T-cell (primary cell): Measurements from ENCODE around the gene DLGAP5. TPM values are rescaled to one million over a fixed set of nuclear protein-coding genes. Genes with fewer than 3 reads are reported as not detected.

Source experiments
- ATAC-seq, 4 experiments: fragments of 200-7000 bp in 3 of 4; fragments of 150-1000 bp in 1 of 4; cut with Tn5 transposase; replicated peaks in 1 of 4; 1 replicate in 3 of 4; 2 replicates in 1 of 4; pipeline ENCODE4 v1.10.0; 2021; ENCODE audit warnings: moderate library complexity in 3 of 4, mild to moderate bottlenecking in 2 of 4, moderate number of reproducible peaks in 1 of 4
- CTCF ChIA-PET, 2 donors: fragments of 300-600 bp; sonication (Branson Sonifier 250); formaldehyde crosslinking; loops; one replicate each; lab custom pipeline; 2022; ENCODE audit warnings: antibody characterized with exemption in 2 of 2; lab: Charles Lee
- POLR2A ChIA-PET, 2 donors: fragments of 300-600 bp; sonication (Branson Sonifier 250); formaldehyde crosslinking; loops; one replicate each; lab custom pipeline; 2022; ENCODE audit warnings: antibody characterized with exemption in 2 of 2; lab: Charles Lee
- DNase-seq, 35 experiments: peaks; one replicate each; pipeline versions ENCODE4 v3.0.0 to v3.0.0-alpha.2; 2013 to 2023
- H3K27ac ChIP-seq: one replicate; pipeline ENCODE4 v1.5.1; 2013; ENCODE audit warnings: low read length
- H3K27me3 ChIP-seq, 2 experiments: replicated peaks in 1 of 2; 1 replicate in 1 of 2; 2 replicates in 1 of 2; pipeline versions ENCODE4 v1.6.1 to v1.7.0; 2013; ENCODE audit warnings: low read length in 1 of 2, mixed read lengths in 1 of 2; ENCODE audit not compliant: control insufficient read depth in 2 of 2, insufficient read depth in 2 of 2; ENCODE audit errors: extremely low read depth in 1 of 2
- H3K36me3 ChIP-seq, 2 donors: 1 replicate in 1 of 2; 2 replicates in 1 of 2; pipeline versions ENCODE4 v1.6.1 to v1.7.0; 2013; ENCODE audit warnings: low read length in 1 of 2; ENCODE audit not compliant: control insufficient read depth in 2 of 2, insufficient read depth in 1 of 2; ENCODE audit errors: extremely low read depth in 1 of 2
- H3K4me1 ChIP-seq, 2 experiments: 1 replicate in 1 of 2; 2 replicates in 1 of 2; pipeline versions ENCODE4 v1.6.1 to v1.7.0; 2013; ENCODE audit warnings: low read length in 2 of 2, mixed read lengths in 1 of 2; ENCODE audit not compliant: insufficient read depth in 2 of 2, control insufficient read depth in 1 of 2; ENCODE audit errors: extremely low read depth in 1 of 2
- H3K4me3 ChIP-seq, 2 donors: 1 replicate in 1 of 2; 2 replicates in 1 of 2; pipeline versions ENCODE4 v1.5.1 to v1.7.0; 2013; ENCODE audit warnings: mild to moderate bottlenecking in 2 of 2, low read length in 1 of 2, moderate library complexity in 1 of 2; ENCODE audit not compliant: control insufficient read depth in 1 of 2; ENCODE audit errors: extremely low read depth in 1 of 2
- H3K9me3 ChIP-seq: 2 replicates; pipeline ENCODE4 v1.7.0; 2013
- H3K27ac Mint-ChIP-seq, 2 donors: one replicate each; pipeline ENCODE4 v1.8.0; 2020 to 2021; ENCODE audit warnings: mild to moderate bottlenecking in 2 of 2, mixed read lengths in 2 of 2
- H3K27me3 Mint-ChIP-seq, 2 donors: one replicate each; pipeline ENCODE4 v1.8.0; 2021 to 2022; ENCODE audit warnings: mixed read lengths in 2 of 2
- H3K36me3 Mint-ChIP-seq: one replicate; pipeline ENCODE4 v1.8.0; 2021; ENCODE audit warnings: mixed read lengths
- H3K4me1 Mint-ChIP-seq, 3 donors: one replicate each; pipeline ENCODE4 v1.8.0; 2020 to 2022; ENCODE audit warnings: mixed read lengths in 3 of 3, mild to moderate bottlenecking in 1 of 3
- H3K4me3 Mint-ChIP-seq, 3 donors: one replicate each; pipeline ENCODE4 v1.8.0; 2020 to 2022; ENCODE audit warnings: mild to moderate bottlenecking in 3 of 3, mixed read lengths in 3 of 3, moderate library complexity in 3 of 3
- H3K9me3 Mint-ChIP-seq, 3 donors: one replicate each; pipeline ENCODE4 v1.8.0; 2020 to 2022; ENCODE audit warnings: mixed read lengths in 3 of 3
- WGBS: methylation state at CpG from one replicate; pipeline ENCODE4 v1.1.5; 2013; ENCODE audit warnings: missing lambda C conversion rate; ENCODE audit not compliant: insufficient coverage; 5-methylcytosine and 5-hydroxymethylcytosine counted together
- total RNA-seq, 35 experiments: library from RNA in 6 of 35; stranded (reverse) in 6 of 35; fragments of 120-200 nt in 1 of 35; gene quantifications; one replicate each; pipeline versions ENCODE4 v1.2.1 to v1.2.4 and lab custom pipeline; 2013 to 2026

Gene DLGAP5
- total RNA-seq, 5 donors from 2014 or later (not counting 1 experiment from before 2014, with no cell fraction given), result 0.41 to 1.3 (median 0.73) TPM

DNA sequence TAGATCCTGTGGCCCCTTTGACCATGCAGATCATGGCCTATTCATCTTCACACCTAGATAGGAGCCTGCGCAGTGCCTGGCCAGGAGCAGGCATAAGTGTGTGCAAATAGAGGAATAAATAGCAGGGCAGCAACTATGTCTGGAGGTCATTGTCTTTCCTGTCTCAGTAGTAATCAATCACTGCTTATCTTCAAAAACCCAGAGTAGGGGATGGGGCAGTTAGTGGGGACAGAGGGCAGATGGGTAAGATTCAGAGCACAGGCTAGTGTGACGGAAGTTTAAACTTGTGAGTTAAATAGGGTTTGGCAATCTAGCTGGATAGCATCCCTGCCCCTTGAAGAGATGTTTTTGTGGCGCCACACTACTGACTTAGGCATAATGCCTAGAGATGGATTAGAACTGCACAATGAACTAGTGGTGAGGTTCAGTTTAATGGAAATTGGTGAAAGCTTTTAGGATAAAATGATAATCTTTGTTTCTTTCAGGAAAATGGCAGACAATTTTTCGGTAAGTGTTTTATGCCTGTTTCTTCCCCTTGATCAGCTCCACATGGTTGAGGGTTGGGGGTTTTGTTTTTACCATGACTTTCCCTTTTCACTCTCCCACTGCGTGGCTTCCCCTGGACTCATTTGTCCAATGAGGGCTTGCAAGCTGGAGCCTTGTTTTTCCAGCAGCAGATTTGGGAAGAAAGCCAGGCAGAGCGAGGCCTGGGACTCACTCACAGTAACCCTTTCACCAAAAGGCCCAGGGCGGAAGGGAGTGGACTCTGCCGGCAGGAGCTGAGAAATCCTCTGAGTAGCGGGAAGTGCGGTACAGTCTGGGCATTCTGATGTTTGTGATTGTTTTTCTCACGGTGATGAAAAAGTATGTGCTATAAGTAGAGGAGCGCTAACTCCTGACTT lies 54.2 kb downstream of the DLGAP5 start:
- Histone ChIP-seq H3K4me3 (no peak overlapping the region), H3K36me3 (no peaks in the 10 kb centered on the region), H3K27me3 (peaks cover 0 to 2% of the 10 kb centered on the region in 2 experiments), H3K4me1 (no peaks in the 10 kb centered on the region), H3K27ac (no peak overlapping the region), H3K9me3 (no peaks in the 10 kb centered on the region)
- no peak overlapping the region for H3K4me3 Mint-ChIP-seq
- WGBS, result 100% methylated on average over 6 of the region's 12 CpGs
- peaks cover 0 to 5% (median 2%) of the 10 kb centered on the region in 3 donors for H3K4me1 Mint-ChIP-seq
- no peak for ATAC-seq
- peaks cover 0 to 7% of the 10 kb centered on the region in 2 donors for H3K27me3 Mint-ChIP-seq
- H3K36me3 Mint-ChIP-seq, result peaks cover 10% of the 10 kb centered on the region
- no peak for DNase-seq
- no peaks in the 10 kb centered on the region for H3K9me3 Mint-ChIP-seq
- H3K27ac Mint-ChIP-seq, result no peak overlapping the region
- CTCF ChIA-PET, result interaction anchor here (0.5 kb wide), 2 partner anchors 312 to 960 kb away, joined by 4 to 5 read pairs; no protein-coding TSS in a partner anchor
- POLR2A ChIA-PET, result interaction anchor here in 1 of 2 donors (0.7 kb wide), 1 partner anchor 424 kb away, joined by 3 read pairs; no protein-coding TSS in a partner anchor

DNA sequence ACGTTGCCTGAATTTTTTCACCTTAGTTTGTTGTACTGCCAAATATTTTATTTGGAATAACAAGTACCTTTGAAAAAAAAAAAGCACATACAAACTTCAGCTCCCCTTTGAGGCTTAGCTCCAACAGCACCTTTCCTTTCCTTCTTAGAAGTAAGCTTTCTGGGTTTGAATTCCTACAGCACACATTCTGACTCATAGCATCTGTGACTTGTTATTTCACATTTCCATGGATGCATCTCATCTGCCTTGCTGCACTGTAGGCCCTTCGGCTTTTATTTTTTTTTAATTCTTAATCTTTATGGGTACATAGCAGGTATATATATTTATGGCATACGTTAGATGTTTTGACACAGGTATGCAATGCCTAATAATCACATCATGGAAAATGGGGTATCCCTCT lies 55.1 kb downstream of the DLGAP5 start:
- H3K36me3 ChIP-seq, result no peaks in the 10 kb centered on the region
- no peaks in the 10 kb centered on the region for H3K9me3 ChIP-seq
- H3K4me3 ChIP-seq, result no peak overlapping the region
- ATAC-seq (no peak), DNase-seq (no peak)
- H3K27me3 ChIP-seq, result peaks cover 0 to 3% of the 10 kb centered on the region in 2 experiments
- H3K27ac Mint-ChIP-seq, result no peak overlapping the region
- WGBS, result no CpG with 5 or more reads among the region's 3 CpGs
- no peak overlapping the region for H3K4me3 Mint-ChIP-seq
- H3K36me3 Mint-ChIP-seq, result peaks cover 9% of the 10 kb centered on the region
- no peak overlapping the region for H3K27ac ChIP-seq
- peaks cover 0 to 15% of the 10 kb centered on the region in 2 donors for H3K27me3 Mint-ChIP-seq
- no peaks in the 10 kb centered on the region for H3K9me3 Mint-ChIP-seq
- no peaks in the 10 kb centered on the region for H3K4me1 ChIP-seq
- ChIA-PET CTCF (interaction anchor here in 1 of 2 donors (0.5 kb wide), 1 partner anchor 311 kb away, joined by 4 read pairs; no protein-coding TSS in a partner anchor), POLR2A (interaction anchor here in 1 of 2 donors (0.6 to 0.7 kb wide), 2 partner anchors 91 to 425 kb away, joined by 3 to 4 read pairs; no protein-coding TSS in a partner anchor)
- H3K4me1 Mint-ChIP-seq, result peaks cover 0 to 13% (median 10%) of the 10 kb centered on the region in 3 donors

DNA sequence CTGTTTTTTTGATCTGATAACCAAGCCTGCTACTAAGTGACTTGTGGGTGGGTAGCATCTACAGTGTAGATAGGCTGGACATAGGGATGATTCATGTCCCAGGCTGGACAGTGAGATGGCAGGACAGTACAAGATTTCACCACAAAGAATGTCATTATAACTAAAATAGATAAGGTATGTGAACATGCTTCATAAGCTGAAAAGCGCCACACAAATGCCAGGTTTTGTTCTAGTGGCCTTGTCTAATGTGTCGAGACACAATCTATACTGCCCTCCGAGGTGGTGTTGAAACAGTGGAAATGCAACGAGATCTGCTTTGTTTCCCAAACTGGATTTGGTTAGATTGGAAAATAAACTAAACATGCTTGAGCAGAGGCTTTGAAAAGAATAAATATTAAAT lies 58.0 kb downstream of the DLGAP5 start:
- Histone ChIP-seq H3K36me3 (no peaks in the 10 kb centered on the region), H3K27ac (no peak overlapping the region), H3K9me3 (no peaks in the 10 kb centered on the region), H3K4me3 (no peak overlapping the region), H3K27me3 (peaks cover 7 to 11% of the 10 kb centered on the region in 2 experiments), H3K4me1 (peaks cover 0 to 11% of the 10 kb centered on the region in 2 experiments)
- CTCF ChIA-PET, result no interaction called here
- H3K4me1 Mint-ChIP-seq, result peaks cover 4 to 28% (median 19%) of the 10 kb centered on the region in 3 donors
- DNase-seq, result no peak
- no peak overlapping the region for H3K27ac Mint-ChIP-seq
- POLR2A ChIA-PET, result no interaction called here
- H3K27me3 Mint-ChIP-seq, result peaks cover 7 to 26% of the 10 kb centered on the region in 2 donors
- no peaks in the 10 kb centered on the region for H3K36me3 Mint-ChIP-seq
- no peak overlapping the region for H3K4me3 Mint-ChIP-seq
- 100% methylated on average over 1 of the region's 4 CpGs for WGBS
- no peak for ATAC-seq
- H3K9me3 Mint-ChIP-seq, result no peaks in the 10 kb centered on the region

DNA sequence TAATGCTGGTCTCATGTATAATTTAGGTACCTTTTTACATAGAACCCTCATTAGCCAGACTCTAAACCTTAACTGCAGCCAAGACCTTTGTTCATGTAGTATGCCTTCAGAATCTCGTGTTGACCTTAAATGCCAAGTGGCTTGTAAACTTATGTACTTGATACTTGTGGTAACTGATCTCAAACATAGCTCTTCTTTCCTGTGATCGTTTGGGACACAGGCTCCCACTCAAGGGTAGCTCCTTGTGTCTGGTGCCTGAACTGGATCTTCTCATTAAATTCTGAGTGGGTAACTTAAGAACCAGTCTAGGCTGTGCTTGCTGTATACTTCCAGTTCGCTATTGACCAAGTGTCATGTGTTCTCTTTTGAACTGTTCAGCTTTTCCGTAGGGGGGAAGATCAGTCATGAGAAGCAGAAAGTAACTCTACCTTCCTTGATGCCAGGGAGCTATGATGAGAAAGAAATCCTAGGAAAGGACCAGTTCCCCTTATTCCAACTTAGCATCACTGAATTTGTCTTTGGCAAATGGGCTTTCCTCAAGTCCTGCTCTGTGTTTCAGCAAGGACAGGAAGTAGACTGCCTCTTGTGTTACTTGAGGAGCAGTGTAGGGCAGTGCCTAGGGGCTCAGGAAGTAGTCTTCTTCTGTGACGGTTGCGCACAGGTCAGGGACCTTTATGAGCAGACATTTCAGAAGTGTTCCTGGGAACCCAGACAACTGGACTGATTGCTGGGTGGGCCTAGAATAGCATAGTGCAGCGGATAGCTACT lies 59.8 kb downstream of the DLGAP5 start:
- H3K27me3 Mint-ChIP-seq, result peaks cover 8 to 32% of the 10 kb centered on the region in 2 donors
- CTCF ChIA-PET, result interaction anchor here in 1 of 2 donors (0.6 to 1.0 kb wide), 4 partner anchors 22 to 29 kb away, joined by 3 to 10 read pairs (median 4); no protein-coding TSS in a partner anchor
- H3K27me3 ChIP-seq, result peaks cover 9 to 11% of the 10 kb centered on the region in 2 experiments
- H3K36me3 Mint-ChIP-seq, result no peaks in the 10 kb centered on the region
- ATAC-seq, result no peak
- H3K27ac Mint-ChIP-seq, result peak overlapping the region in 1 of 2 donors; percentile 5
- peak in 1 of 35 experiments; percentile 31 for DNase-seq
- H3K9me3 Mint-ChIP-seq, result no peaks in the 10 kb centered on the region
- peaks cover 0 to 11% of the 10 kb centered on the region in 2 experiments for H3K4me1 ChIP-seq
- no peak overlapping the region for H3K4me3 ChIP-seq
- 84% methylated on average over 4 of the region's 7 CpGs for WGBS
- peaks cover 10 to 31% (median 19%) of the 10 kb centered on the region in 3 donors for H3K4me1 Mint-ChIP-seq
- no peaks in the 10 kb centered on the region for H3K9me3 ChIP-seq
- POLR2A ChIA-PET, result no interaction called here
- no peaks in the 10 kb centered on the region for H3K36me3 ChIP-seq
- H3K27ac ChIP-seq, result no peak overlapping the region
- H3K4me3 Mint-ChIP-seq, result peak overlapping the region; percentile 5 to 27 (median 13)

DNA sequence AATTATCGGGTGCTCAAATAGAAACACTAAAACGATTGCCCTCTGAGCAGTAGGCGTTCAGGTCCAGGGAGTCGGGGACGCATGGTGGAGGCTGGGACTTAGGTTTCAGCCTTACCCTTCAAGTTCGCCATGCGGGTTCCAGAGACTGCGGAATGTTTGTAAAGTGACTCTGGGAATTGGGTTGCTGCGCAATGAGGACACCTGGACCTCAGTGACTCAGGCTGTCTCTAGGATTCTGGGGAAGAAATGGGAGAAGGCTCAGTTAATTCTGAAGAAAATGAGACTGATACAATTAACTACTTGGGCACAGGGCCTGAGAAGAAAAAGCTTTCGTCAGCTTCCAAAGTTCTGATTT lies 61.2 kb downstream of the DLGAP5 start:
- peaks cover 0 to 17% of the 10 kb centered on the region in 2 experiments for H3K4me1 ChIP-seq
- WGBS, result 80% methylated on average over 8 of the region's 10 CpGs
- Mint-ChIP-seq H3K27ac (peak overlapping the region; percentile 28 to 31), H3K27me3 (peaks cover 8 to 32% of the 10 kb centered on the region in 2 donors), H3K4me1 (peaks cover 14 to 42% (median 26%) of the 10 kb centered on the region in 3 donors), H3K9me3 (no peaks in the 10 kb centered on the region), H3K4me3 (peak overlapping the region; percentile 67 to 79 (median 76)), H3K36me3 (no peaks in the 10 kb centered on the region)
- H3K4me3 ChIP-seq, result peak overlapping the region; percentile 51 to 75
- H3K27ac ChIP-seq, result no peak overlapping the region
- ATAC-seq (no peak), DNase-seq (no peak)
- CTCF ChIA-PET, result interaction anchor here (0.6 to 1.0 kb wide), 2 partner anchors 79 to 80 kb away, joined by 3 read pairs; no protein-coding TSS in a partner anchor
- peaks cover 9 to 16% of the 10 kb centered on the region in 2 experiments for H3K27me3 ChIP-seq
- H3K9me3 ChIP-seq, result no peaks in the 10 kb centered on the region
- no peaks in the 10 kb centered on the region for H3K36me3 ChIP-seq
- POLR2A ChIA-PET, result interaction anchor here in 1 of 2 donors (0.6 kb wide), 1 partner anchor 12 kb away, joined by 3 read pairs; no protein-coding TSS in a partner anchor
